Pancreas (tissue), 10 donors: ENCODE measurements around the gene GPX3. TPM values are rescaled to one million over a fixed set of nuclear protein-coding genes. Genes with fewer than 3 reads are reported as not detected.

Experiments
- ATAC-seq, 4 donors: fragments of 200-7000 bp; cut with Tn5 transposase; one replicate each; pipeline versions ENCODE4 v1.8.0 to v1.9.1; 2020; ENCODE audit warnings: mild to moderate bottlenecking in 4 of 4, moderate library complexity in 4 of 4
- DNase-seq, 6 donors: peaks; one replicate each; pipeline ENCODE4 v3.0.0-alpha.2; 2020
- FAIRE-seq: peaks from 2 replicates; lab custom pipeline; 2012; peaks lifted over from hg19 to GRCh38; lab: Jason Lieb, UNC
- H3K27ac ChIP-seq, 4 donors: fragments of 200-600 bp; sonication (generic); 1 replicate in 3 of 4; 2 replicates in 1 of 4; pipeline versions ENCODE4 v1.5.0 to v1.8.0; 2020
- H3K27me3 ChIP-seq, 4 donors: fragments of 200-600 bp; one replicate each; pipeline ENCODE4 v1.8.0; 2021
- H3K36me3 ChIP-seq, 3 donors: fragments of 200-600 bp; sonication (generic) in 1 of 3; one replicate each; pipeline versions ENCODE4 v1.5.0 to v1.8.0; 2020 to 2021
- H3K4me1 ChIP-seq, 3 donors: fragments of 200-600 bp; one replicate each; pipeline ENCODE4 v1.8.0; 2021
- H3K4me3 ChIP-seq, 4 donors: fragments of 200-600 bp; sonication (generic) in 2 of 4; one replicate each; pipeline versions ENCODE4 v1.5.0 to v1.8.0; 2020 to 2021
- H3K9me3 ChIP-seq, 4 donors: fragments of 200-600 bp; one replicate each; pipeline ENCODE4 v1.8.0; 2021
- CTCF ChIP-seq, 4 donors: fragments of 200-600 bp; sonication (generic) in 3 of 4; IDR thresholded peaks; one replicate each; pipeline versions ENCODE4 v1.5.0 to v1.8.0; 2021; ENCODE audit warnings: antibody characterized with exemption in 4 of 4
- WGBS, 2 donors: extraction: QIAGEN DNeasy Blood & Tissue Kit; methylation state at CpG; one replicate each; pipeline ENCODE4 v1.1.7; 2013; 5-methylcytosine and 5-hydroxymethylcytosine counted together
- intact Hi-C, 3 donors: fragments of 100-400 bp; cut with DNase I; formaldehyde crosslinking; loops; one replicate each; pipeline versions ENCODE4 v1.11.1 to v1.14.2; 2022
- polyA plus RNA-seq, 2 donors: library from polyadenylated mRNA; stranded (reverse); fragments of 200-250 nt; gene quantifications; one replicate each; pipeline ENCODE4 v1.2.3, GENCODE V29; 2013
- total RNA-seq, 6 donors: library from RNA; stranded (reverse); fragmentation: NEBNext Ultra II Directional in 4 of 6; extraction: Animal tissue kit (Norgen Biotek cat#: 25700) in 4 of 6; gene quantifications; one replicate each; pipeline versions ENCODE4 v1.2.1 to v1.2.4, GENCODE V29; 2021 to 2023
- donor health status: healthy with polysubstance abuse.
- donor health status: DM: no; HTN: no; CAD: no; lungs with moderate emphysema.
- donor health status: DM: no; HTN: no; CAD: no.
- donor health status: control.
- donor health status: control.
- donor health status: Bipolar disorder and iron deficiency.
- donor health status: DM: yes; HTN: yes; CAD: no.
- donor health status: DM: no; HTN: no; CAD: no.
- donor health status: DM: no; HTN: no; CAD: no.
- donor health status: DM: yes; HTN: yes; CAD: no.

The GPX3 gene
- total and polyA plus RNA-seq, 8 donors: 26.3 to 298 (median 61.6) TPM

GRCh38 chr5:151074557-151074956 lies 54.2 kb downstream of the GPX3 start:
- intact Hi-C loops: no loop called here
- no peak for TF ChIP-seq CTCF (IDR thresholded peaks at IDR 0.05)
- ATAC-seq (no peak), DNase-seq (no peak), FAIRE-seq (no peak)
- no peaks in the 10 kb centered on the region for H3K27me3 ChIP-seq
- peaks cover 0 to 39% (median 31%) of the 10 kb centered on the region in 3 donors for H3K4me1 ChIP-seq
- H3K4me3 ChIP-seq: no peak overlapping the region
- H3K27ac ChIP-seq: no peak overlapping the region
- 96 to 97% methylated on average over 2 of the region's 2 CpGs for WGBS, 2 donors
- H3K9me3 ChIP-seq: no peaks in the 10 kb centered on the region
- H3K36me3 ChIP-seq: no peaks in the 10 kb centered on the region

GRCh38 chr5:151075698-151076331 lies 55.4 kb downstream of the GPX3 start:
- intact Hi-C loops: no loop called here
- WGBS, 2 donors: 45 to 46% methylated on average over 5 of the region's 5 CpGs
- Histone ChIP-seq H3K4me1 (peaks cover 0 to 33% (median 31%) of the 10 kb centered on the region in 3 donors), H3K27me3 (no peaks in the 10 kb centered on the region), H3K9me3 (no peaks in the 10 kb centered on the region), H3K27ac (peak overlapping the region in 3 of 4 donors; percentile 49 to 59 (median 58)), H3K36me3 (no peaks in the 10 kb centered on the region), H3K4me3 (no peak overlapping the region)
- FAIRE-seq: no peak
- DNase-seq: peak in 5 of 6 donors; percentile 72 to 82 (median 75)
- ATAC-seq: peak; percentile 74 to 84 (median 78)
- no peak for TF ChIP-seq CTCF (IDR thresholded peaks at IDR 0.05)

- H3K27me3 ChIP-seq: no peaks in the 10 kb centered on the region
- ATAC-seq: no peak
- H3K4me1 ChIP-seq: peaks cover 0 to 33% (median 31%) of the 10 kb centered on the region in 3 donors
- no peak for DNase-seq
- WGBS, 2 donors: 94 to 96% methylated on average over 6 of the region's 6 CpGs
- no peaks in the 10 kb centered on the region for H3K36me3 ChIP-seq
- intact Hi-C loops: no loop called here
- no peak for TF ChIP-seq CTCF (IDR thresholded peaks at IDR 0.05)
- no peak for FAIRE-seq
- H3K27ac ChIP-seq: peak overlapping the region in 2 of 4 donors; percentile 58 to 59
- no peak overlapping the region for H3K4me3 ChIP-seq
- H3K9me3 ChIP-seq: no peaks in the 10 kb centered on the region
These were observed 56.2 kb downstream of the GPX3 start for GRCh38 chr5:151076616-151077015.

GRCh38 chr5:151077419-151077818 lies 57.0 kb downstream of the GPX3 start:
- 92 to 97% methylated on average over 9 of the region's 9 CpGs for WGBS, 2 donors
- DNase-seq (no peak), FAIRE-seq (no peak), ATAC-seq (no peak)
- H3K9me3 ChIP-seq: no peaks in the 10 kb centered on the region
- intact Hi-C loops: no loop called here
- H3K27ac ChIP-seq: no peak overlapping the region
- no peaks in the 10 kb centered on the region for H3K27me3 ChIP-seq
- TF ChIP-seq CTCF (IDR thresholded peaks at IDR 0.05): no peak
- H3K36me3 ChIP-seq: no peaks in the 10 kb centered on the region
- H3K4me3 ChIP-seq: no peak overlapping the region
- H3K4me1 ChIP-seq: peaks cover 7 to 38% (median 35%) of the 10 kb centered on the region in 3 donors

- Histone ChIP-seq H3K27me3 (no peaks in the 10 kb centered on the region), H3K4me3 (no peak overlapping the region), H3K4me1 (peaks cover 8 to 44% (median 36%) of the 10 kb centered on the region in 3 donors), H3K9me3 (no peaks in the 10 kb centered on the region), H3K36me3 (no peaks in the 10 kb centered on the region), H3K27ac (peak overlapping the region in 3 of 4 donors; percentile 48 to 99 (median 96))
- DNase-seq: no peak
- FAIRE-seq: no peak
- no peak for ATAC-seq
- 89 to 92% methylated on average over 3 of the region's 3 CpGs for WGBS, 2 donors
- intact Hi-C loops: no loop called here
- no peak for TF ChIP-seq CTCF (IDR thresholded peaks at IDR 0.05)
These were observed 57.6 kb downstream of the GPX3 start for GRCh38 chr5:151077967-151078366.
